Dendritic cell treated with granulocyte-macrophage colony-stimulating factor and Interleukin-4, amounts not matched to agents 40 ng/mL and 50 ng/mL, for 4 days (primary cell): Measurements from ENCODE around the gene KRT85.
"Not testable (repeated sequence)": the region's sequence is repeated elsewhere in the genome, so short reads cannot be mapped to it uniquely, and the experiment has no call there.

Experiments
- H3K27ac Mint-ChIP-seq: one replicate; pipeline ENCODE4 v1.8.0; 2022; ENCODE audit warnings: mild to moderate bottlenecking, mixed read lengths
- H3K27me3 Mint-ChIP-seq: one replicate; pipeline ENCODE4 v1.8.0; 2022; ENCODE audit warnings: mild to moderate bottlenecking, mixed read lengths
- H3K36me3 Mint-ChIP-seq: one replicate; pipeline ENCODE4 v1.8.0; 2022; ENCODE audit warnings: low read depth, mixed read lengths
- H3K4me1 Mint-ChIP-seq: one replicate; pipeline ENCODE4 v1.8.0; 2022; ENCODE audit warnings: low read depth, mixed read lengths
- H3K4me3 Mint-ChIP-seq: one replicate; pipeline ENCODE4 v1.8.0; 2022; ENCODE audit warnings: mild to moderate bottlenecking, moderate library complexity, mixed read lengths
- H3K9me3 Mint-ChIP-seq: one replicate; pipeline ENCODE4 v1.8.0; 2022; ENCODE audit warnings: mixed read lengths
- intact Hi-C: fragments of 100-400 bp; cut with micrococcal nuclease; formaldehyde crosslinking; loops from one replicate; pipeline ENCODE4 v1.15.0; 2022

KRT85 gene

DNA sequence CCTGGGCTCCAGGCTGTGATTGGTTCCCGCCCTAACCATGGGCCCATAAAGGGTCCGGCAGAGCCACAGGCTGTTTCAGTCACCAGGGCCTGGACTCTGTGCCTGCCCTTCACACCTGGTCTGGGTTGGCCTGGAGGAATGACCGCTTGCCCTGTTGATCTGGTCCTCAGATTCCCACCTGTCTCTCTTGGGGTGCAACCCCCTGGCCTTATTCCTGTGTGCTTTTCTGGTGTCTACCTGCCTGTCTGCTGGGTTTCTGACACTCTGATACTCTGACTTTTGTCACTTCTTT lies 43.2 kb downstream of the KRT85 start:
- Mint-ChIP-seq H3K4me3 (no peak overlapping the region), H3K9me3 (no peaks in the 10 kb centered on the region), H3K27ac (no peak overlapping the region), H3K27me3 (peaks cover 67% of the 10 kb centered on the region), H3K36me3 (no peaks in the 10 kb centered on the region), H3K4me1 (peaks cover 5% of the 10 kb centered on the region)
- intact Hi-C loops: no loop called here

DNA sequence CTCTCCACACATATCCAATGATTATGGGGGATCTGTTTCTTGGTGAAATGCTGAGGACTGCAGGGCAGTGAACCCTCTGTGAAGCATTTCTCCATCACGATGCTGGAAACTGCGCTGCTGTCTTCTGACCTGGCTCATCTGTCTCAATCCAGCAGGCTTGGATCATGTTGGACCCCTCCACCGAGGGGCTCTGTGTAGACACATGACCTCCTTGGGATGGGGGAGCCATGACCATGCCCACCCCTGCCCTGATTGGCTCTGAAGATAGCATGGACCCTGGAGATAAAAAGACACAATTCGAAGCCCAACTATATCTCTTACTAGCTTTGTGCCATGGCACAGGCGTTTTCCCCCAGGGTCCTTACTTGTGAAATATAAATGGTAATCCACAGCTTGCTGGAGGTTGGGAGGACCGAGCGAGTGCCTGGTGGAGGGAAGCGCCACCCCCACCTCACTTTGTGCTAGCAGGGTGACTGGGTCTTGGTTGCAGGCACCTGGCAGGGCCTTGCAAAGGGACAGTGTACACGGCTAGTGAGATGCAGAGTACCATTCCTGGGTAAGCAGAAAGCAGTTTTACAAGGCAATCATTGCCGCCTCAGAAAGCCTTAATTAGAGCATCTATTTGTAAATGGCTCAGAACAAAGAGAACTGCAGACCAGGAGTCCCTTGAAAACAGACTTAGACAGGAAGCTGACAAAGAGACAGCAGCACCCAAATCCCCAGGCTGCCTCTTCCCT lies 43.7 kb downstream of the KRT85 start:
- Mint-ChIP-seq H3K4me1 (peaks cover 5% of the 10 kb centered on the region), H3K27me3 (peaks cover 68% of the 10 kb centered on the region), H3K9me3 (no peaks in the 10 kb centered on the region), H3K27ac (no peak overlapping the region), H3K4me3 (no peak overlapping the region), H3K36me3 (no peaks in the 10 kb centered on the region)
- intact Hi-C loops: no loop called here

DNA sequence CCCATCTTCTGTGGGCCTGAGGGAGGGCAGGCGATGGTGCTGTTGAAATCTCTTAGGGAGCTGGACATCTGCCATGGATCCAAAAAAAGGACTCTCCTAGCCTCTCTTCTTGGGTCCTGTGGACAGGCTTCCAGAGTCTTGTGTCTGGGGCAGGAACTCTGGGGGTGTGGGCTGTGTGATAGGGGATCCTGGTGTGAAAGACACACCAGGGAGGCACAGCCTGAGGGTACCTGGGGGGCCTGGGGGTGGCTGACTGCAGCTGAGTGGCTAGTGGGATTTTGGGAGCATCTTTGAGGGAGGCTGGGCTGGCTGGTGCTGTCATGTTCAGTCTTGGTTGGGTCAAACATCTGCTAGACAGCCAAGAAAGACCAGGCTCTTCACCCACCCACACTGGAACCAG lies 44.3 kb downstream of the KRT85 start:
- H3K36me3 Mint-ChIP-seq: no peaks in the 10 kb centered on the region
- H3K27ac Mint-ChIP-seq: no peak overlapping the region
- no peaks in the 10 kb centered on the region for H3K9me3 Mint-ChIP-seq
- H3K4me1 Mint-ChIP-seq: peaks cover 5% of the 10 kb centered on the region
- no peak overlapping the region for H3K4me3 Mint-ChIP-seq
- peaks cover 70% of the 10 kb centered on the region for H3K27me3 Mint-ChIP-seq
- intact Hi-C loops: no loop called here

- Mint-ChIP-seq H3K27ac (no peak overlapping the region), H3K4me3 (no peak overlapping the region), H3K9me3 (no peaks in the 10 kb centered on the region), H3K27me3 (peaks cover 68% of the 10 kb centered on the region), H3K4me1 (no peaks in the 10 kb centered on the region), H3K36me3 (no peaks in the 10 kb centered on the region)
- intact Hi-C loops: no loop called here
Measured at GRCh38 chr12:52322069-52322468, 45.2 kb downstream of the KRT85 start.

GRCh38 chr12:52321418-52321817 lies 45.9 kb downstream of the KRT85 start:
- H3K4me1 Mint-ChIP-seq: no peaks in the 10 kb centered on the region
- H3K9me3 Mint-ChIP-seq: no peaks in the 10 kb centered on the region

DNA sequence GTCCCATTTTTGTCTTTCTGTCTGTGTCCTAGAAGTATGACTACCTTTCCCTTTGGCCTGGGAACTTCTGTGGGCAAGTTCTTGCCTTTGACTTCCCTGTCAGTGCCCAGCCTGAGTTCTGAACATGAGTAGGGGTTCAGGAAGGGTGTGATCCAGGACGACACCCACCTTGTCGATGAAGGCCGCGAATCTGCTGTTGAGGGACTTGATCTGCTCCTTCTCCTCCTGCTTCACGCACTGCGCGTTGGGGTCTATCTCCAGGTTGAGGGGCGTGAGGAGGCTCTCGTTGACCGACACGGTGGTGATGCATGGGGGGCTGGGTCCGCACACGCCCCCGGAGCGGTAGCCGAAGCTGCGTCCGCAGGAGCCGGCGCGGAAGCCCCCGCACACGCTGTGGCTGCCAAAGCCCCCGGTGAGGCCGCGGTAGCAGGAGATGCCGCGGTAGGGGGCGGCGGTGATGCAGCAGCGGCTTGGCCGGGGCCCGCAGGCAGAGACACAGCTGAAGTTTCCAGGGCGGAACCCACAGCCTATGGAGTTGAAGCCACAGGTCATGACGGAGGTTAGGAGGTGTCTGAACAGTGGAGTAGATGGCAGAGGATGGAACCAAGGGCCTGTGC lies 46.4 kb downstream of the KRT85 start, which contains the start of gene KRT83:
KRT83 (minus strand) TSS at position 615 of the 617 bp plus-strand sequence; CDS start at position 552, 63 bp downstream.
- intact Hi-C loops: no loop called here
- Mint-ChIP-seq H3K9me3 (no peaks in the 10 kb centered on the region), H3K4me1 (no peaks in the 10 kb centered on the region), H3K4me3 (no peak within 1 kb of the TSS), H3K27me3 (peaks cover 63% of the 10 kb centered on the region), H3K27ac (no peak within 1 kb of the TSS), H3K36me3 (no peaks in the 10 kb centered on the region)

More at GRCh38 chr12:52321418-52321817, 45.9 kb downstream of the KRT85 start:
- intact Hi-C loops: no loop called here
- Mint-ChIP-seq H3K4me3 (no peak overlapping the region), H3K27me3 (peaks cover 64% of the 10 kb centered on the region), H3K36me3 (no peaks in the 10 kb centered on the region), H3K27ac (no peak overlapping the region)

DNA sequence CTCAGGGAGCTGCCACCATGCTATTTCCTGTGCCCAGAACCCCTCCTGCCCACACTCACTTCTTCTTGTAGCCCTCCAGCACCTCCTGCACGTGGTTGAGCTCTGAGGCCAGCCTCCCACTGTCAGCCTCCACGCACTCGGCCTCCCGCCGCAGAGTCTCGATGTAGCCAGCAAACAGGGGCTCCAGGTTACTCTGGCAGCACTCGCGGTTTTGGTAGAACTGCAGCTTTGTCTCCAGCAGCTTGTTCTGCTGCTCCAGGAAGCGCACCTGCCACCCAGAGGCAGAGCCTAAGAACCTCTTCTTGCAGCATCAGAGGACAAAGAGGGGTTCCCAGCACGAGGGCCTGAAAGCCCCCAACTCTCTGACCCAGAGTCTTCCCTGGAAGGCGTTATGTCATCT lies 48.2 kb downstream of the KRT85 start:
- H3K9me3 Mint-ChIP-seq: no peaks in the 10 kb centered on the region
- peaks cover 55% of the 10 kb centered on the region for H3K27me3 Mint-ChIP-seq
- H3K36me3 Mint-ChIP-seq: no peaks in the 10 kb centered on the region
- H3K4me1 Mint-ChIP-seq: no peaks in the 10 kb centered on the region
- no peak overlapping the region for H3K4me3 Mint-ChIP-seq
- intact Hi-C loops: no loop called here
- no peak overlapping the region for H3K27ac Mint-ChIP-seq

- Mint-ChIP-seq H3K36me3 (no peaks in the 10 kb centered on the region), H3K9me3 (no peaks in the 10 kb centered on the region), H3K4me1 (no peaks in the 10 kb centered on the region), H3K27ac (no peak overlapping the region), H3K27me3 (peaks cover 58% of the 10 kb centered on the region), H3K4me3 (no peak overlapping the region)
- intact Hi-C loops: no loop called here
Measured at GRCh38 chr12:52318241-52318990, 48.9 kb downstream of the KRT85 start.

DNA sequence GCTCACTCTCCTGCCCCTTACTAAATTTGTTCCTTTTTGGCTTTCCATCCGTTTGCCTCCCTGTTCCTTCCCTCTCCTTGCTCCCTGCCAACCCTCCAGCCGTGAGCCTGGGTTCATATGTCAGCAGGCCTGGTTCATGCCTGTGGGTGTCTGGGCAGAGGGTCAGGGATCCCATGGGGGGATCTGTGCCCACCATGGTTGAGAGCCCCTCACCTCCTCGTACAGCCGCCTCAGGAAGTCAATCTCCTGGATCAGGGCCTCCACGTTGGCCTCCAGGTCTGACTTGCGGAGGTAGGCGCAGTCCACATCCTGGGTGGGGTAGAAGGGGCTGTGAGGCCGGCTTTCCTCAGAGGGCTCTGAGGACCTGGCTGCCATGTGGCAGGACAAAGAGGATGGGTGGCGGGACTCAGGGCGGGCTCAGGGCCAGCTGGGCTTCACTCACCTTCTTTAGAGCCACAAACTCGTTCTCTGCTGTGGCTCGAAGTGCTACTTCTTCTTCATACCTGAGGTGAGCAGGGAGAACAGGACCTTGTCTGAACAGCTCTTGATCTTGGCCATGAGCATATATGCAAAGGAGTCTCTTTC lies 49.7 kb downstream of the KRT85 start:
- Mint-ChIP-seq H3K27ac (no peak overlapping the region), H3K27me3 (peaks cover 58% of the 10 kb centered on the region), H3K36me3 (no peaks in the 10 kb centered on the region), H3K4me3 (no peak overlapping the region), H3K4me1 (no peaks in the 10 kb centered on the region), H3K9me3 (no peaks in the 10 kb centered on the region)
- intact Hi-C loops: no loop called here

GRCh38 chr12:52316701-52317100 lies 50.6 kb downstream of the KRT85 start:
- Mint-ChIP-seq H3K27me3 (peaks cover 59% of the 10 kb centered on the region), H3K4me3 (no peak overlapping the region), H3K4me1 (no peaks in the 10 kb centered on the region), H3K27ac (no peak overlapping the region), H3K36me3 (no peaks in the 10 kb centered on the region), H3K9me3 (no peaks in the 10 kb centered on the region)
- intact Hi-C loops: no loop called here

DNA sequence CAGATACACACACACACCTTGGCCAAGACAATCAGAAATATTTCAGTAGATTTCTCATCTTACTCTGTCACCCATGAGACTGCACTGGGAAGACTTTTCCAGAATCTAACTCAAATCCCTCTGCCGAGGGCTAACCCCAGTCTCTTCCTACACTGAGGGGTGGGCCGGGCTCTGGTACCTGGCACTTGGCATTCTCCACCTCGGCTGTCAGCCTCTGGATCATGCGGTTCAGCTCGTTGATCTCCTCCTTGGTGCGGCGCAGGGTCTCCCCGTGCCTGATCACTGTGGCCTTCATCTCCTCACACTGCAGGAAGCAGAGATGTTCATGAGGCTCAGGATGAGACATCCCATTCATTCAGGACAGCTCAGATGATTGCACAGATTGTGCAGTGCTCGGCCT lies 51.0 kb downstream of the KRT85 start:
- no peak overlapping the region for H3K27ac Mint-ChIP-seq
- no peak overlapping the region for H3K4me3 Mint-ChIP-seq
- peaks cover 60% of the 10 kb centered on the region for H3K27me3 Mint-ChIP-seq
- H3K4me1 Mint-ChIP-seq: no peaks in the 10 kb centered on the region
- no peaks in the 10 kb centered on the region for H3K36me3 Mint-ChIP-seq
- intact Hi-C loops: no loop called here
- H3K9me3 Mint-ChIP-seq: no peaks in the 10 kb centered on the region

DNA sequence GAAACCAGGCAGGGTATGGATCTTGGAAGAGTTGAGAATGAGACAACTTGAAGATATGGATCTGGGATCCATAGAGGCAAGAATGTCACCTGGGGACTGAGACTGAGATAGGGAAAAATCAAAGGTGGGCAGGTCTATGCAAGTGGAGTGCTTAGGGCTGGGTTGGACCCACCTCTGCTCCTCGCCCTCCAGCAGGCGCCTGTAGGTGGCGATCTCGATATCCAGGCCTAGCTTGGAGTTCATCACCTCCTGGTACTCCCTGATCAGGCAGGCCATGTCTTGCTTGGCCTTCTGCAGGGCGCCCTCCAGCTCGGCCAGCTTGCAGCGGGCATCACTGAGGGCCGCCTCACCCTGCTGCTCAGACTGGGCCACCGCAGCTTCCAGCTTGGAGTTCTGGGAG lies 51.6 kb downstream of the KRT85 start:
- intact Hi-C loops, H3K9me3 Mint-ChIP-seq, H3K36me3 Mint-ChIP-seq, H3K27ac Mint-ChIP-seq, H3K4me1 Mint-ChIP-seq, H3K4me3 Mint-ChIP-seq: not testable (repeated sequence)
- H3K27me3 Mint-ChIP-seq: peaks cover 59% of the 10 kb centered on the region

- Mint-ChIP-seq H3K36me3 (no peaks in the 10 kb centered on the region), H3K4me1 (no peaks in the 10 kb centered on the region), H3K27ac (no peak overlapping the region), H3K9me3 (no peaks in the 10 kb centered on the region), H3K27me3 (peaks cover 57% of the 10 kb centered on the region), H3K4me3 (no peak overlapping the region)
- intact Hi-C loops: no loop called here
Measured at GRCh38 chr12:52314511-52314910, 52.8 kb downstream of the KRT85 start.

DNA sequence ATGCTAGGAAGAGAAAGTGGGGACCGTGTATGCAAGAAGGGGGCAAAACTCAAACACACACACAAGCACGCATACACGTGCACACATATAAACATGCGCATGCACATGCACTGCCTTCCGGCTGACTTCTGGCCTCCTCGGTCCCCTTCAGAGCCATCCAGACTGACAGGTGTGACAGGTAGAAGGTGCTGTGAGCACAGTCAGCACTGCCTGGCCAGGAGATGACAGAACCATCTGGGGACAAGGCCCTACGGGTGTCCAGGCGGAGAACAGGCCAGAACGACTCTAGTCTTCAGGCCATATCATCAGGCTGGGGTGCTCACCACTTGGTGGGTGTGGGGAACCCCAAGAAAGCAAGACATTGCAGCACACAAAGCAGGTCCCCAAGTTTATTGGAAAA lies 53.4 kb downstream of the KRT85 start:
- intact Hi-C loops: no loop called here
- no peak overlapping the region for H3K4me3 Mint-ChIP-seq
- H3K27me3 Mint-ChIP-seq: peaks cover 58% of the 10 kb centered on the region
- H3K9me3 Mint-ChIP-seq: no peaks in the 10 kb centered on the region
- no peaks in the 10 kb centered on the region for H3K36me3 Mint-ChIP-seq
- H3K27ac Mint-ChIP-seq: no peak overlapping the region
- H3K4me1 Mint-ChIP-seq: peaks cover under 1% of the 10 kb centered on the region
